LNCAP (cell line): ENCODE results near the gene SEC31B.

Source experiments
- CTCF ChIP-seq: fragments of 450-650 bp; IDR thresholded peaks from 2 replicates; pipeline ENCODE4 v1.5.1; 2017; ENCODE audit warnings: mild to moderate bottlenecking

SEC31B gene

GRCh38 chr10:100562008-100562672 lies 42.5 kb upstream of the SEC31B start:
- TF ChIP-seq CTCF = peak; percentile 82

GRCh38 chr10:100561005-100561404 lies 41.3 kb upstream of the SEC31B start:
- TF ChIP-seq CTCF = no peak

GRCh38 chr10:100560248-100560647 lies 40.6 kb upstream of the SEC31B start:
- TF ChIP-seq CTCF = no peak

- TF ChIP-seq CTCF = no peak
Measured at GRCh38 chr10:100554902-100555301, 35.2 kb upstream of the SEC31B start.

- no peak for TF ChIP-seq CTCF
Measured at GRCh38 chr10:100553929-100554328, 34.3 kb upstream of the SEC31B start.

GRCh38 chr10:100551738-100552137 lies 32.1 kb upstream of the SEC31B start:
- TF ChIP-seq CTCF = no peak

GRCh38 chr10:100551196-100551595 lies 31.5 kb upstream of the SEC31B start:
- TF ChIP-seq CTCF = no peak

- no peak for TF ChIP-seq CTCF
Measured at GRCh38 chr10:100544950-100545349, 25.3 kb upstream of the SEC31B start.
